ENCODE measurements around the gene TGFB1I1. TPM values are rescaled to one million over a fixed set of nuclear protein-coding genes. Genes with fewer than 3 reads are reported as not detected.

Gene TGFB1I1
- 35.5 to 39.4 TPM (median 38.1 TPM) in 3 replicates for total RNA-seq

GRCh38 chr16:31471875-31472708, at the start of gene TGFB1I1:
TSS of gene TGFB1I1 (plus strand) at chr16:31472152. CDS start at chr16:31472189, 37 bp downstream.
- TF ChIP-seq CTCF (IDR thresholded peaks at IDR 0.05; ENCODE audit: unreplicated experiment), result no peak
- H3K27ac Mint-ChIP-seq, result peak within 1 kb of the TSS; percentile 86
- H3K4me3 Mint-ChIP-seq, result peak within 1 kb of the TSS; percentile 78
- H3K4me1 Mint-ChIP-seq, result peaks cover 27% of the 10 kb centered on the region
- no peak for DNase-seq (ENCODE audit: low spot score in 2 of 2, unreplicated experiment in 2 of 2)
- no peaks in the 10 kb centered on the region for H3K9me3 Mint-ChIP-seq
- H3K27me3 Mint-ChIP-seq (ENCODE audit: low read depth), result peaks cover 39% of the 10 kb centered on the region
- peaks cover 6% of the 10 kb centered on the region for H3K36me3 Mint-ChIP-seq

DNA sequence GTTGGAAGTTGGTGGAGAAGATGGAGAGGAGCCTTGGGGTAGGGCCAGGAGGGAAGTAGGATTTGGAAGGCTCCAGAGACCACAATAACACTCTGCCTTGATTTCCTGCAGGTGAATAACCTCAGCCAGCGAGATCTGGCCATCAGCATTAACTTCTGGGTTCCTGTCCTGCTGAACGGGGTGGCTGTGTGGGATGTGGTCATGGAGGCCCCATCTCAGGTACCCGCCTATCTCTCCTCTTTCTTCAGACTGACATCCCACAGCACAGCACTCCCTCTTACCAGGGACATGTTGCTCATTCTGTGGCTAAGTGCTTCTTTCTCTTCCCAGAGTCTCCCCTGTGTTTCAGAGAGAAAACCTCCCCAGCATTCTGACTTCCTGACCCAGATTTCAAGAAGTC, 48.7 kb upstream of the TGFB1I1 start:
- Mint-ChIP-seq H3K27ac (no peak overlapping the region), H3K4me3 (no peak overlapping the region)

DNA sequence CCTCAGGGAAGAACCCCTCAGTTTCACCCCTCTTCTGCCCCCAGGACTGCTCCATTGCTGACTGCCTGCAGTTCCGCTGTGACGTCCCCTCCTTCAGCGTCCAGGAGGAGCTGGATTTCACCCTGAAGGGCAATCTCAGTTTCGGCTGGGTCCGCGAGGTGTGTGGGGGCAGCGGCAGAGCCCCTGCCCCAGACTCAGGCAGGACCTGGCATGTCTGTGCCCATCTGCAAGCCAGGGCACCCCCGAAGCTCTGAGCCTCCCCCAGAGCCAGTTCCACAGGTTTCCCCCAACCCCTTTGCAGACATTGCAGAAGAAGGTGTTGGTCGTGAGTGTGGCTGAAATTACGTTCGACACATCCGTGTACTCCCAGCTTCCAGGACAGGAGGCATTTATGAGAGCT, 48.2 kb upstream of the TGFB1I1 start:
- Mint-ChIP-seq H3K4me3 (no peak overlapping the region), H3K27me3 (ENCODE audit: low read depth) (peaks cover 53% of the 10 kb centered on the region)

More for the DNA sequence above, 48.7 kb upstream of the TGFB1I1 start:
- Mint-ChIP-seq H3K27me3 (ENCODE audit: low read depth) (peaks cover 57% of the 10 kb centered on the region), H3K4me1 (no peaks in the 10 kb centered on the region), H3K9me3 (peaks cover under 1% of the 10 kb centered on the region), H3K36me3 (no peaks in the 10 kb centered on the region)
- no peak for TF ChIP-seq CTCF (IDR thresholded peaks at IDR 0.05; ENCODE audit: unreplicated experiment)
- DNase-seq (ENCODE audit: low spot score in 2 of 2, unreplicated experiment in 2 of 2), result no peak

DNA sequence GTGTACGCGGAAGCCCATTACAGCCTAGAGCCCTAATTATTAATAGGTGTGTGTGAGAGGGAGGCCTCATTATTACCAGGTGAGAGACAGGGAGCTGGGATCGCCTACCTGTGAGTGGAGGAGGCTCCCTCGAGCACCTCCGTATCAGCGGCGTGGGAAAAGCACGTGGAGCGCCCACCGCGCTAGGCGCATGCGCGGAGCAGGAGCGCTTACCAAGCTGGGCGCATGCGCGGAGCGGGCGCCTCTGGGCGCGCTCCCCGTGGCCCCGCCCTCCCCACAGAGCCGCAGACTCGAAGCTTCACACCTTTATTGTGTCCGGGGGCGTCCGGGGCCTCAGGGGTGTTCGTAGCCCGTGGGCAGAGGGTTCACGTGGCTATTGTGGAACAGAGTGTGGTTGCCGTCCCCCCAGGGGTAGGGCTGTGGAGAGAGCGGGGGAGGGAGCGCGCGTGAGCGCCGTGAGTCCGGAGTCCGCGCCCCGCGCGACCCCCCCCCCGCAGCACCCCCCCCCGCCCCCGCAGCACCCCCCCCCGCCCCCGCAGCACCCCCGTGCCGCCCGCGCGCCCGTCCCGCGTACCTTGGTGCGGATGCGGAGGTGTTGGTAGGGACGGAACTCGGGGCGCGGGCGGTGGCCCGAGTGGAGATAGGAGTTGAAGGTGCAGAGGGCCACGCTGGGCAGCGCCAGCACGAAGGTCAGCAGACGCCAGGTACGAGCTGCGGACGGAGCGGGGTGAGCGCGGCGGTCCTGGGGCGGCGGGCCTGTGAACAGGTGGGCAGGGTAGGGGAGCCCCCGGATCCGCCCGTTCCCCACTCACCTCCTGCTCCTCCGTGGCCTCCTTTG, 44.3 kb upstream of the TGFB1I1 start:
- TF ChIP-seq CTCF (IDR thresholded peaks at IDR 0.05; ENCODE audit: unreplicated experiment), result no peak
- no peaks in the 10 kb centered on the region for H3K36me3 Mint-ChIP-seq
- DNase-seq (ENCODE audit: low spot score in 2 of 2, unreplicated experiment in 2 of 2), result no peak
- no peak overlapping the region for H3K27ac Mint-ChIP-seq
- H3K27me3 Mint-ChIP-seq (ENCODE audit: low read depth), result peaks cover 44% of the 10 kb centered on the region
- H3K4me3 Mint-ChIP-seq, result no peak overlapping the region
- no peaks in the 10 kb centered on the region for H3K9me3 Mint-ChIP-seq
- no peaks in the 10 kb centered on the region for H3K4me1 Mint-ChIP-seq

More for the DNA sequence above, 48.2 kb upstream of the TGFB1I1 start:
- DNase-seq (ENCODE audit: low spot score in 2 of 2, unreplicated experiment in 2 of 2), result no peak
- H3K9me3 Mint-ChIP-seq, result no peaks in the 10 kb centered on the region
- H3K4me1 Mint-ChIP-seq, result no peaks in the 10 kb centered on the region
- no peak for TF ChIP-seq CTCF (IDR thresholded peaks at IDR 0.05; ENCODE audit: unreplicated experiment)
- no peak overlapping the region for H3K27ac Mint-ChIP-seq
- no peaks in the 10 kb centered on the region for H3K36me3 Mint-ChIP-seq

DNA sequence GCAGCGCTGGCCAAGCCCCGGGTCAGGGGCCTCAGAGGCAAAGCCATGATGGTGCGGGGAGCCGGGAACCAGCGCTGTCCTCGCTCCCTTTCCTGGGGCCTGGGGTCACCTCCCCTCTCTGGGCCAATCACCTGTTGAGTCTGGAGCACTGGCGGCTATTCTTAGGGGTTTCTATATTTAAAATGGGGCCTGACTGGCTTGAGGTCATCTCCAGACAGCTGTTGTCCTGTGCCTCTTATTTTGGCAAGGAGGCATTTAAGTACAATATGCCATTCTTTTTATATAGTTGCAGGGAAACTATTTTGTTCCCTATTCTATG, 43.7 kb upstream of the TGFB1I1 start, which contains the start of gene COX6A2:
Gene COX6A2 (minus strand): TSS at position 82 of the 319 bp plus-strand sequence. CDS start 35 bp downstream, at position 47.
- Mint-ChIP-seq H3K9me3 (no peaks in the 10 kb centered on the region), H3K27me3 (ENCODE audit: low read depth) (peaks cover 38% of the 10 kb centered on the region), H3K4me1 (no peaks in the 10 kb centered on the region), H3K36me3 (no peaks in the 10 kb centered on the region), H3K27ac (no peak within 1 kb of the TSS), H3K4me3 (no peak within 1 kb of the TSS)
- no peak for TF ChIP-seq CTCF (IDR thresholded peaks at IDR 0.05; ENCODE audit: unreplicated experiment)
- DNase-seq (ENCODE audit: low spot score in 2 of 2, unreplicated experiment in 2 of 2), result no peak
